ENCODE data around the gene CLDN15.

GRCh38 chr7:101216001-101216859 is 21.4 kb downstream of the CLDN15 start:
- no peak for TF ChIP-seq CTCF (IDR thresholded peaks at IDR 0.05)
- TF ChIP-seq EZH2 (IDR thresholded peaks at IDR 0.05; ENCODE audit: borderline replicate concordance, insufficient read depth, low read depth, low read length, poor library complexity, severe bottlenecking) = no peak

Measured in B cell (primary cell).